ENCODE measurements around the gene IL9.

The IL9 gene

DNA sequence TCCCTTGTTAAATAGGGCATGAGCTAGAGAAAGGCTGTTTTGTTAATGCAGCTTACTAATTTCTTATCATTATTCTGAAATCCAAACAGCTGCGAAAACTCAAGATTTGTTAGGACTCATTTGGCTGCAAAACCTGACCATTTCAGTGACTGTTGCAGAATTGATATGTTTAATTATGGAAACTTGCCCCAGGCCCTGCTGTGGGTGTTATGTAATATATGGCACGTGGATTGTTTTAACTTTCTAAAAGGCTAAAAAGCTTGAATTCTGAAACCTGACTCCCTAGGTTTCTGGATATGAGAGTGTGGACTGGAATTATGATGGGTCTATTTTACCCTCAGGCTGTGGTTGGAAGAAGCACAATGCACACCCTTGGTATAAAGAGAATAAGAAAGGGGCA, 4.4 kb downstream of the IL9 start:
- TF ChIP-seq, protein P1, sequence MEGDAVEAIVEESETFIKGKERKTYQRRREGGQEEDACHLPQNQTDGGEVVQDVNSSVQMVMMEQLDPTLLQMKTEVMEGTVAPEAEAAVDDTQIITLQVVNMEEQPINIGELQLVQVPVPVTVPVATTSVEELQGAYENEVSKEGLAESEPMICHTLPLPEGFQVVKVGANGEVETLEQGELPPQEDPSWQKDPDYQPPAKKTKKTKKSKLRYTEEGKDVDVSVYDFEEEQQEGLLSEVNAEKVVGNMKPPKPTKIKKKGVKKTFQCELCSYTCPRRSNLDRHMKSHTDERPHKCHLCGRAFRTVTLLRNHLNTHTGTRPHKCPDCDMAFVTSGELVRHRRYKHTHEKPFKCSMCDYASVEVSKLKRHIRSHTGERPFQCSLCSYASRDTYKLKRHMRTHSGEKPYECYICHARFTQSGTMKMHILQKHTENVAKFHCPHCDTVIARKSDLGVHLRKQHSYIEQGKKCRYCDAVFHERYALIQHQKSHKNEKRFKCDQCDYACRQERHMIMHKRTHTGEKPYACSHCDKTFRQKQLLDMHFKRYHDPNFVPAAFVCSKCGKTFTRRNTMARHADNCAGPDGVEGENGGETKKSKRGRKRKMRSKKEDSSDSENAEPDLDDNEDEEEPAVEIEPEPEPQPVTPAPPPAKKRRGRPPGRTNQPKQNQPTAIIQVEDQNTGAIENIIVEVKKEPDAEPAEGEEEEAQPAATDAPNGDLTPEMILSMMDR (IDR thresholded peaks at IDR 0.05; ENCODE audit: low read depth, low read length, missing control alignments) = no peak
- in situ Hi-C loops (cut with HindIII; ENCODE audit: low pct_ligation_motif_present, low sequenced_read_pairs) = loop anchor here (25.0 kb wide), 1 partner anchor 296 kb away; the partner anchor contains the start of gene SMIM32
- no peak for DNase-seq
- H3K4me3 ChIP-seq (ENCODE audit: low read depth, low read length) = no peak overlapping the region
- no peak overlapping the region for H3K27ac ChIP-seq
- H3K36me3 ChIP-seq (replicated peaks) = no peaks in the 10 kb centered on the region
- no peaks in the 10 kb centered on the region for H3K27me3 ChIP-seq (replicated peaks)

DNA sequence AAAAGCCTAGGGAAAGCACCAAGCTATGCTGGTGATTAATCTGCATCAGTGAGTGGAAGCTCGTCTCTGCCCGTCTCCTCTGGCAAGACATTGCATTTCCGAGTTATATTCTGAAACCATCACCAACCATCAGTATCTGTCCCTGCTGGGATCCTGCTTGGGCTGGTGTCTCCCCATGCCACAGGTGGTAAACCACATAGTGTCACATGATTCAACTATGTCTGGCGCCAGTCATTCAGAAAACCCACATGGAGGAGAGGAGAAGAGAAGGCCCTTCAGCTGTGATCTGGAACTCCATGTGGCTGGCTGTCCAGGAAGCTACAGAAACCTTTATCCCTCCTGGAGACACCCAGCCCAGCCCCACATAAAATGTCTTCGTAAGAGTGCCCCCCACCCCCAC, 4.8 kb downstream of the IL9 start:
- DNase-seq = no peak
- Histone ChIP-seq H3K27me3 (replicated peaks) (no peaks in the 10 kb centered on the region), H3K36me3 (replicated peaks) (no peaks in the 10 kb centered on the region), H3K27ac (no peak overlapping the region), H3K4me3 (ENCODE audit: low read depth, low read length) (no peak overlapping the region)
- in situ Hi-C loops (cut with HindIII; ENCODE audit: low pct_ligation_motif_present, low sequenced_read_pairs) = loop anchor here (25.0 kb wide), 1 partner anchor 296 kb away; the partner anchor contains the start of gene SMIM32
- TF ChIP-seq, protein P1 (IDR thresholded peaks at IDR 0.05; ENCODE audit: low read depth, low read length, missing control alignments) = no peak

- Histone ChIP-seq H3K36me3 (replicated peaks) (no peaks in the 10 kb centered on the region), H3K27ac (no peak overlapping the region), H3K4me3 (ENCODE audit: low read depth, low read length) (no peak overlapping the region), H3K27me3 (replicated peaks) (no peaks in the 10 kb centered on the region)
- TF ChIP-seq, protein P1 (IDR thresholded peaks at IDR 0.05; ENCODE audit: low read depth, low read length, missing control alignments) = no peak
- DNase-seq = no peak
- in situ Hi-C loops (cut with HindIII; ENCODE audit: low pct_ligation_motif_present, low sequenced_read_pairs) = loop anchor here (25.0 kb wide), 1 partner anchor 297 kb away; the partner anchor contains the start of gene SMIM32
These were observed 5.3 kb downstream of the IL9 start for GRCh38 chr5:135890296-135890695.

- TF ChIP-seq, protein P1 (IDR thresholded peaks at IDR 0.05; ENCODE audit: low read depth, low read length, missing control alignments) = no peak
- DNase-seq = peak; percentile 29
- in situ Hi-C loops (cut with HindIII; ENCODE audit: low pct_ligation_motif_present, low sequenced_read_pairs) = loop anchor here (25.0 kb wide), 1 partner anchor 299 kb away; the partner anchor contains the start of gene SMIM32
- H3K27ac ChIP-seq = no peak overlapping the region
- no peak overlapping the region for H3K4me3 ChIP-seq (ENCODE audit: low read depth, low read length)
- H3K36me3 ChIP-seq (replicated peaks) = no peaks in the 10 kb centered on the region
- H3K27me3 ChIP-seq (replicated peaks) = no peaks in the 10 kb centered on the region
These were observed 7.6 kb downstream of the IL9 start for GRCh38 chr5:135887881-135888614.

- in situ Hi-C loops (cut with HindIII; ENCODE audit: low pct_ligation_motif_present, low sequenced_read_pairs) = loop anchor here (25.0 kb wide), 1 partner anchor 300 kb away; the partner anchor contains the start of gene SMIM32
- Histone ChIP-seq H3K36me3 (replicated peaks) (no peaks in the 10 kb centered on the region), H3K4me3 (ENCODE audit: low read depth, low read length) (no peak overlapping the region), H3K27ac (no peak overlapping the region), H3K27me3 (replicated peaks) (no peaks in the 10 kb centered on the region)
- DNase-seq = peak; percentile 53
- TF ChIP-seq, protein P1 (IDR thresholded peaks at IDR 0.05; ENCODE audit: low read depth, low read length, missing control alignments) = peak; percentile 87
These were observed 8.2 kb downstream of the IL9 start for GRCh38 chr5:135887447-135887864.
